Liver (tissue), 9 donors: Measurements from ENCODE around the gene LTBP2. TPM values are rescaled to one million over a fixed set of nuclear protein-coding genes. Genes with fewer than 3 reads are reported as not detected.

ENCODE experiments used
- DNase-seq: peaks from one replicate; pipeline ENCODE4 v3.0.0-alpha.2; 2017; ENCODE audit warnings: low spot score
- H3K27ac ChIP-seq, 2 donors: one replicate each; pipeline ENCODE4 v1.7.0; 2013; ENCODE audit warnings: inconsistent platforms in 2 of 2, low read length in 2 of 2, control low read depth in 1 of 2, low read depth in 1 of 2, mild to moderate bottlenecking in 1 of 2
- H3K27me3 ChIP-seq, 4 donors: one replicate each; pipeline versions ENCODE4 v1.6.1 to v1.7.0; 2013; ENCODE audit warnings: low read length in 3 of 4, inconsistent platforms in 1 of 4, mild to moderate bottlenecking in 1 of 4, moderate library complexity in 1 of 4; ENCODE audit not compliant: control insufficient read depth in 4 of 4, insufficient read depth in 4 of 4
- H3K36me3 ChIP-seq, 4 donors: one replicate each; pipeline versions ENCODE4 v1.6.1 to v1.7.0; 2013; ENCODE audit warnings: low read length in 3 of 4, mild to moderate bottlenecking in 3 of 4, low read depth in 1 of 4, moderate library complexity in 1 of 4; ENCODE audit not compliant: control insufficient read depth in 4 of 4, insufficient read depth in 3 of 4
- H3K4me1 ChIP-seq, 4 donors: one replicate each; pipeline versions ENCODE4 v1.6.1 to v1.7.0; 2013; ENCODE audit warnings: low read length in 3 of 4, mild to moderate bottlenecking in 3 of 4, moderate library complexity in 1 of 4; ENCODE audit not compliant: control insufficient read depth in 4 of 4, insufficient read depth in 4 of 4
- H3K4me3 ChIP-seq, 3 donors: one replicate each; pipeline versions ENCODE4 v1.6.1 to v1.7.0; 2013; ENCODE audit warnings: low read length in 3 of 3, control low read depth in 1 of 3, low read depth in 1 of 3, mild to moderate bottlenecking in 1 of 3
- H3K9ac ChIP-seq, 2 donors: one replicate each; pipeline ENCODE4 v1.7.0; 2013; ENCODE audit warnings: low read length in 2 of 2, mild to moderate bottlenecking in 2 of 2, moderate library complexity in 2 of 2, control low read depth in 1 of 2, low read depth in 1 of 2
- H3K9me3 ChIP-seq, 4 donors: one replicate each; pipeline versions ENCODE4 v1.6.1 to v1.7.0; 2013; ENCODE audit warnings: low read length in 3 of 4; ENCODE audit not compliant: control insufficient read depth in 4 of 4
- EGR1 ChIP-seq, 2 donors: IDR thresholded peaks; 2 replicates each; pipeline ENCODE4 v1.6.1; 2016 to 2018; ENCODE audit warnings: antibody characterized with exemption in 2 of 2, low read depth in 2 of 2
- FOXA2 ChIP-seq: IDR thresholded peaks from 2 replicates; pipeline ENCODE4 v1.6.1; 2016; ENCODE audit warnings: antibody characterized with exemption
- GABPA ChIP-seq, 2 donors: IDR thresholded peaks in 1 of 2; conservative IDR thresholded peaks in 1 of 2; 2 replicates each; pipeline ENCODE4 v1.6.1; 2016; ENCODE audit warnings: antibody characterized with exemption in 2 of 2, mild to moderate bottlenecking in 1 of 2, moderate library complexity in 1 of 2
- HNF4A ChIP-seq, 2 donors: conservative IDR thresholded peaks; 2 replicates each; pipeline ENCODE4 v1.6.1; 2016; ENCODE audit warnings: antibody characterized with exemption in 2 of 2, mild to moderate bottlenecking in 2 of 2
- HNF4G ChIP-seq: IDR thresholded peaks from 2 replicates; pipeline ENCODE4 v1.6.1; 2016; ENCODE audit warnings: antibody characterized with exemption
- JUND ChIP-seq, 2 donors: IDR thresholded peaks; 2 replicates each; pipeline ENCODE4 v1.6.1; 2016; ENCODE audit warnings: antibody characterized with exemption in 2 of 2
- NR2F2 ChIP-seq: IDR thresholded peaks from 2 replicates; pipeline ENCODE4 v1.6.1; 2016; ENCODE audit warnings: antibody characterized with exemption
- RAD21 ChIP-seq, 2 donors: IDR thresholded peaks; 2 replicates each; pipeline ENCODE4 v1.6.1; 2016; ENCODE audit warnings: antibody characterized with exemption in 2 of 2, mild to moderate bottlenecking in 2 of 2
- RXRA ChIP-seq, 2 donors: IDR thresholded peaks; 2 replicates each; pipeline ENCODE4 v1.6.1; 2017 to 2018; ENCODE audit warnings: antibody characterized with exemption in 2 of 2, mild to moderate bottlenecking in 1 of 2
- TAF1 ChIP-seq: conservative IDR thresholded peaks from 2 replicates; pipeline ENCODE4 v1.6.1; 2016; ENCODE audit warnings: antibody characterized with exemption, mild to moderate bottlenecking
- YY1 ChIP-seq: IDR thresholded peaks from 2 replicates; pipeline ENCODE4 v1.6.1; 2016; ENCODE audit warnings: antibody characterized with exemption, mild to moderate bottlenecking
- WGBS: extraction: QIAGEN DNeasy Blood & Tissue Kit; methylation state at CpG from one replicate; pipeline ENCODE4 v1.1.7; 2013; 5-methylcytosine and 5-hydroxymethylcytosine counted together
- polyA plus RNA-seq, 2 donors: library from polyadenylated mRNA; stranded (reverse) in 1 of 2; unstranded in 1 of 2; fragments of 200-250 nt in 1 of 2; fragments of >200 nt in 1 of 2; fragmentation: Nextera tagmentation in 1 of 2; extraction: Ambion mirVana in 1 of 2; gene quantifications; one replicate each; pipeline versions ENCODE4 v1.2.1 to v1.2.3, GENCODE V29; 2013 to 2015
- total RNA-seq, 2 donors: library from RNA; depleted of rRNA; stranded (reverse); fragments of >200 nt; gene quantifications; one replicate each; pipeline ENCODE4 v1.2.3, GENCODE V29; 2014
- TF ChIP-seq, protein P1 (sequence below): IDR thresholded peaks from 2 replicates; pipeline ENCODE4 v1.6.1; 2016; ENCODE audit warnings: antibody characterized with exemption
- TF ChIP-seq, protein P2 (sequence below): IDR thresholded peaks from 2 replicates; pipeline ENCODE4 v1.6.1; 2016; ENCODE audit warnings: antibody characterized with exemption
- TF ChIP-seq, protein P3 (sequence below): fragments of 150-350 bp; IDR thresholded peaks from 2 replicates; pipeline ENCODE4 v1.5.1; 2017; ENCODE audit warnings: improper control_type of control experiment, low read depth, low read length; ENCODE audit not compliant: missing input control
- TF ChIP-seq, protein P4 (sequence below): IDR thresholded peaks from 2 replicates; pipeline ENCODE4 v1.6.1; 2016; ENCODE audit warnings: antibody characterized with exemption
- TF ChIP-seq, protein P5 (sequence below): IDR thresholded peaks from 2 replicates; pipeline ENCODE4 v1.6.1; 2016; ENCODE audit warnings: antibody characterized with exemption, mild to moderate bottlenecking
- donor health status: healthy.
- donor health status: healthy.
- donor health status: healthy.
- donor health status: healthy.
- donor health status: healthy.

LTBP2 gene
- total and polyA plus RNA-seq, 4 donors: 0.24 to 1.3 (median 0.89) TPM

GRCh38 chr14:74615735-74616134 is 3.7 kb upstream of the LTBP2 start:
- no peak overlapping the region for H3K4me3 ChIP-seq
- DNase-seq: no peak
- no peak overlapping the region for H3K27ac ChIP-seq
- H3K27me3 ChIP-seq: peaks cover 0 to 10% (median 0%) of the 10 kb centered on the region in 4 donors
- 95% methylated on average over 14 of the region's 14 CpGs for WGBS
- no peak overlapping the region for H3K9ac ChIP-seq
- peaks cover 13 to 29% (median 25%) of the 10 kb centered on the region in 4 donors for H3K4me1 ChIP-seq
- no peaks in the 10 kb centered on the region for H3K9me3 ChIP-seq
- no peak for TF ChIP-seq HNF4A (conservative IDR thresholded peaks at IDR 0.05)
- TF ChIP-seq, protein P1, sequence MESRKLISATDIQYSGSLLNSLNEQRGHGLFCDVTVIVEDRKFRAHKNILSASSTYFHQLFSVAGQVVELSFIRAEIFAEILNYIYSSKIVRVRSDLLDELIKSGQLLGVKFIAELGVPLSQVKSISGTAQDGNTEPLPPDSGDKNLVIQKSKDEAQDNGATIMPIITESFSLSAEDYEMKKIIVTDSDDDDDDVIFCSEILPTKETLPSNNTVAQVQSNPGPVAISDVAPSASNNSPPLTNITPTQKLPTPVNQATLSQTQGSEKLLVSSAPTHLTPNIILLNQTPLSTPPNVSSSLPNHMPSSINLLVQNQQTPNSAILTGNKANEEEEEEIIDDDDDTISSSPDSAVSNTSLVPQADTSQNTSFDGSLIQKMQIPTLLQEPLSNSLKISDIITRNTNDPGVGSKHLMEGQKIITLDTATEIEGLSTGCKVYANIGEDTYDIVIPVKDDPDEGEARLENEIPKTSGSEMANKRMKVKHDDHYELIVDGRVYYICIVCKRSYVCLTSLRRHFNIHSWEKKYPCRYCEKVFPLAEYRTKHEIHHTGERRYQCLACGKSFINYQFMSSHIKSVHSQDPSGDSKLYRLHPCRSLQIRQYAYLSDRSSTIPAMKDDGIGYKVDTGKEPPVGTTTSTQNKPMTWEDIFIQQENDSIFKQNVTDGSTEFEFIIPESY: no peak
- TF ChIP-seq TAF1: no peak
- TF ChIP-seq RXRA (IDR thresholded peaks at IDR 0.05): no peak
- TF ChIP-seq, protein P2, sequence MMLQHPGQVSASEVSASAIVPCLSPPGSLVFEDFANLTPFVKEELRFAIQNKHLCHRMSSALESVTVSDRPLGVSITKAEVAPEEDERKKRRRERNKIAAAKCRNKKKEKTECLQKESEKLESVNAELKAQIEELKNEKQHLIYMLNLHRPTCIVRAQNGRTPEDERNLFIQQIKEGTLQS: no peak
- no peak for TF ChIP-seq RAD21 (IDR thresholded peaks at IDR 0.05)
- TF ChIP-seq, protein P3, sequence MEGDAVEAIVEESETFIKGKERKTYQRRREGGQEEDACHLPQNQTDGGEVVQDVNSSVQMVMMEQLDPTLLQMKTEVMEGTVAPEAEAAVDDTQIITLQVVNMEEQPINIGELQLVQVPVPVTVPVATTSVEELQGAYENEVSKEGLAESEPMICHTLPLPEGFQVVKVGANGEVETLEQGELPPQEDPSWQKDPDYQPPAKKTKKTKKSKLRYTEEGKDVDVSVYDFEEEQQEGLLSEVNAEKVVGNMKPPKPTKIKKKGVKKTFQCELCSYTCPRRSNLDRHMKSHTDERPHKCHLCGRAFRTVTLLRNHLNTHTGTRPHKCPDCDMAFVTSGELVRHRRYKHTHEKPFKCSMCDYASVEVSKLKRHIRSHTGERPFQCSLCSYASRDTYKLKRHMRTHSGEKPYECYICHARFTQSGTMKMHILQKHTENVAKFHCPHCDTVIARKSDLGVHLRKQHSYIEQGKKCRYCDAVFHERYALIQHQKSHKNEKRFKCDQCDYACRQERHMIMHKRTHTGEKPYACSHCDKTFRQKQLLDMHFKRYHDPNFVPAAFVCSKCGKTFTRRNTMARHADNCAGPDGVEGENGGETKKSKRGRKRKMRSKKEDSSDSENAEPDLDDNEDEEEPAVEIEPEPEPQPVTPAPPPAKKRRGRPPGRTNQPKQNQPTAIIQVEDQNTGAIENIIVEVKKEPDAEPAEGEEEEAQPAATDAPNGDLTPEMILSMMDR: no peak
- no peak for TF ChIP-seq HNF4G
- TF ChIP-seq EGR1 (IDR thresholded peaks at IDR 0.05; ENCODE audit: low read depth in 2 of 2): no peak
- no peak for TF ChIP-seq FOXA2
- TF ChIP-seq NR2F2: no peak
- TF ChIP-seq, protein P4, sequence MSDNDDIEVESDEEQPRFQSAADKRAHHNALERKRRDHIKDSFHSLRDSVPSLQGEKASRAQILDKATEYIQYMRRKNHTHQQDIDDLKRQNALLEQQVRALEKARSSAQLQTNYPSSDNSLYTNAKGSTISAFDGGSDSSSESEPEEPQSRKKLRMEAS: no peak
- no peak for TF ChIP-seq YY1
- TF ChIP-seq, protein P5, sequence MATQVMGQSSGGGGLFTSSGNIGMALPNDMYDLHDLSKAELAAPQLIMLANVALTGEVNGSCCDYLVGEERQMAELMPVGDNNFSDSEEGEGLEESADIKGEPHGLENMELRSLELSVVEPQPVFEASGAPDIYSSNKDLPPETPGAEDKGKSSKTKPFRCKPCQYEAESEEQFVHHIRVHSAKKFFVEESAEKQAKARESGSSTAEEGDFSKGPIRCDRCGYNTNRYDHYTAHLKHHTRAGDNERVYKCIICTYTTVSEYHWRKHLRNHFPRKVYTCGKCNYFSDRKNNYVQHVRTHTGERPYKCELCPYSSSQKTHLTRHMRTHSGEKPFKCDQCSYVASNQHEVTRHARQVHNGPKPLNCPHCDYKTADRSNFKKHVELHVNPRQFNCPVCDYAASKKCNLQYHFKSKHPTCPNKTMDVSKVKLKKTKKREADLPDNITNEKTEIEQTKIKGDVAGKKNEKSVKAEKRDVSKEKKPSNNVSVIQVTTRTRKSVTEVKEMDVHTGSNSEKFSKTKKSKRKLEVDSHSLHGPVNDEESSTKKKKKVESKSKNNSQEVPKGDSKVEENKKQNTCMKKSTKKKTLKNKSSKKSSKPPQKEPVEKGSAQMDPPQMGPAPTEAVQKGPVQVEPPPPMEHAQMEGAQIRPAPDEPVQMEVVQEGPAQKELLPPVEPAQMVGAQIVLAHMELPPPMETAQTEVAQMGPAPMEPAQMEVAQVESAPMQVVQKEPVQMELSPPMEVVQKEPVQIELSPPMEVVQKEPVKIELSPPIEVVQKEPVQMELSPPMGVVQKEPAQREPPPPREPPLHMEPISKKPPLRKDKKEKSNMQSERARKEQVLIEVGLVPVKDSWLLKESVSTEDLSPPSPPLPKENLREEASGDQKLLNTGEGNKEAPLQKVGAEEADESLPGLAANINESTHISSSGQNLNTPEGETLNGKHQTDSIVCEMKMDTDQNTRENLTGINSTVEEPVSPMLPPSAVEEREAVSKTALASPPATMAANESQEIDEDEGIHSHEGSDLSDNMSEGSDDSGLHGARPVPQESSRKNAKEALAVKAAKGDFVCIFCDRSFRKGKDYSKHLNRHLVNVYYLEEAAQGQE: no peak
- no peak for TF ChIP-seq GABPA (IDR thresholded peaks at IDR 0.05 in 1 of 2, conservative IDR thresholded peaks at IDR 0.05 in 1 of 2)
- no peak for TF ChIP-seq JUND (IDR thresholded peaks at IDR 0.05)
- no peaks in the 10 kb centered on the region for H3K36me3 ChIP-seq
